Activated CD4-positive, alpha-beta T cell treated with anti-CD3 and anti-CD28 coated beads for 1 hour (primary cell): ENCODE measurements around the gene NANOS3.
"Not testable (repeated sequence)": the region's sequence is repeated elsewhere in the genome, so short reads cannot be mapped to it uniquely, and the experiment has no call there.

Source experiments
- DNase-seq: peaks from one replicate; pipeline ENCODE4 v3.0.0-alpha.2; 2020

NANOS3 gene

GRCh38 chr19:13887018-13887436 lies 10.1 kb downstream of the NANOS3 start:
- no peak for DNase-seq

DNA sequence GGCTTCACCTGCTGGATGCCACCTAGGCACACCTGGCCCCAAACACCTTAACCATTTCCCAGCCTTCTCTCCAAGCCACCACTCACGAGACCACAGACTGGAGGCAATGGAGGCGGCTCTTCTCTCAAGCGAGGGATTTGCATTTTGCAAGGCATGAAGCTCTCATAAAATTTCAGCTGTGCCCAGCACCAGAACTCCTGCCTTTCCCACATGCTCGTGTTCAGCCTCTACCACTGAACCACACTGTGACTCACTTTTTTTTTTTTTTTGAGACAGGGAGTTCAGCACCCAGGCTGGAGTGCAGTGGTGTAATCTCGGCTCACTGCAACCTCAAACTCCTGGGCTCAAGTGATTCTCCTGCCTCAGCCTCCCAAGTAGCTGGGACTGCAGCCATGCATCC lies 10.6 kb downstream of the NANOS3 start:
- no peak for DNase-seq

DNA sequence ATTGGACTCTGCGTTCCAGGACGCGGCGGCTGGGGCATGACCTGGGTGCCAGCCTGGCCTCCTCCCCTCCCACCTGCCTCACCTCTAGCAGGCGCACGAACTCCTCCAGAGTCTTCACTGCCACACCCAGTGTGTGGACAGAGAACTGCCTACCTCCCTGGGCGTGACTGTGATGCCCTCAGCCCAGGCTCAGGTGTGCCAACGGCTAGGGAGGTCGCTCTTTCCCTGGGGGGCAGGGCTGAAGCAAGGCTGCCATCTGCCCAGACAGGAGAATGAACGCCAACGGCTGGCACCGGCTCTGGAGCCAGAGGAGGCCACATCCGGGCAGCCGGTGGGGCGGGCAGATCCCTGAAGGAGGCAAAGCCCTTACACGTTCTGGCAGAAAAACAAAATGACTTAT lies 11.3 kb downstream of the NANOS3 start:
- DNase-seq: no peak

DNA sequence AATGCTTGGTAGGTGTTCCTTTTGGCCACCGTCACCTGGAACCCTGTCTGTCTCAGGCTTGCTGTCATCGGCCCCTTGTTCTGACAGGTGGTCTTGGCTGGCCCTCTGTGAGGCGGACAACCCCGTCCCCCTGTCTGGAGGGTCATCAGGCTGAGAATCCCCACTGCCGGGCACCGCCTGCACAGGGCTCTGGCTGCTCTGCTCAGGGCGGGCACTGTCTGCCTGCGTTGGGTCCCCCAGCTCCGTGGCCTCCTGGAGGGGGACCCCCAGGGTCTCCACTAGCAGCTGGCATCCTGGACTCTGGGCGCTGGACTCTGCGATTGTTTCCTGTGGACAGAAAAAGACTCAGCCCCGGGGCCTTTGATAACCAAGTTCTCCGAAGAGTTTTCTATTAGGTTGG lies 13.2 kb downstream of the NANOS3 start:
- DNase-seq: no peak

GRCh38 chr19:13892870-13893269 lies 15.9 kb downstream of the NANOS3 start:
- DNase-seq: no peak

- no peak for DNase-seq
Observed at GRCh38 chr19:13894552-13894951, 17.6 kb downstream of the NANOS3 start.

DNA sequence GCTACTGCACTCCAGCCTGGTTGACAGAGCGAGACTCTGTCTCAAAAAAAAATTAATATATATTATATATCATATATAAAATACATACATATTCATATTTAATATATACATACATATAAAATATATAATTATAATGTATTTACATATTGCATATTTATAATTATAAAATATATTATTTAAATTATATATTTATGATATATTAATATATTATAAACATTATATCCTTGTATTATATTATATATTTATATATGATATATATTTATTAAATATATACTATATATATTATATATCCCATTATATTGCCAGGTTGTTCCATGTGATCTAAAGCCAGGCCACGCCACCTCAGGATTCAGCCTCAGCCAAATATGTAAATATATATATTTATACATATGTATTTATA lies 19.3 kb downstream of the NANOS3 start:
- no peak for DNase-seq

DNA sequence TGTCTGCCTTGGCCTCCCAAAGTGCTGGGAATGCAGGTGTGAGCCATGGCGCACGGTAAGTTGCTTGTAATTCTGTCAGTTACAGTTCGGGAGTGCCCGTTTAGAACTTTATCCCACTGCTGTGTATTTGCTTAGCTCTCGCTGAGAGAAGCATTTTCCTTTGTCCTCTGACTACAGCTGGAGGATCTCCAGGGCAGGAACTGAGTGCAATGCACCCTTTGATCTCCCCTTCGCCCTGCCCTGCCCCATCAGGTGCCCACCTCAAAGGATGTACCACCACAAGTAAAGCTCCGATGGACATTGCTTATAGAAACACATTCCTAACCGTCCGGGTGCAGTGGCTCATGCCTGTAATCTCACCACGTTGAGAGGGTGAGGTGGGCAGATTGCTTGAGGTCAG lies 22.5 kb downstream of the NANOS3 start:
- no peak for DNase-seq

GRCh38 chr19:13899912-13900584 lies 23.1 kb downstream of the NANOS3 start:
- DNase-seq: no peak

DNA sequence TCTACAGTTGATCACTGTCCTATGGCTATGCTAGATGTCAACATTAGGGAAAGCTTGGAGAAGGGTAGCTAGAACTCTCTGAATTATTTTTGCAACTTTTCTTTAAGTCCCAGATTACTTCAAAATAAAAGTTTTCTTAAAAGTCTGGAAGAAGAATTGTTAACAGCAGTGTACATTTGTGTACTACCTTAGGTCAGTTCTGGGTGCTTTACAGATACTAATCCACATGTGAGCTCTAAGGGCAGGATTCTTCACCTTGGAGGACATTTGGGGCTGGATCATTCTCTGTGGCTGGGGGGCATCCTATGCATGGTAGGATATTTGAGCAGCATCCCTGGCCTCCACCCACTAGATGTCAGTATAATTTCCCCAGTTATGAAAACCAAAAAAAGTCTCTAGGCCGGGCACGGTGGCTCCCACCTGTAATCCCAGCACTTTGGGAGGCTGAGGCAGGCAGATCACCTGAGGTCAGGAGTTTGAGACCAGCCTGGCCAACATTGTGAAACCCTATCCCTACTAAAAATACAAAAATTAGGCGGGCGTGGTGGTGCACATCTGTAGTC lies 26.1 kb downstream of the NANOS3 start:
- DNase-seq: no peak

GRCh38 chr19:13905634-13906520 lies 28.9 kb downstream of the NANOS3 start, which contains the start of the genes BRME1 and CC2D1A:
BRME1 (minus strand) TSS chr19:13906117; CDS start chr19:13904892, 1,225 bp downstream.
CC2D1A (plus strand) TSS chr19:13906201; CDS start chr19:13906442, 241 bp downstream.
- DNase-seq: peak; percentile 92

GRCh38 chr19:13906521-13906904 lies 29.6 kb downstream of the NANOS3 start:
- DNase-seq: peak; percentile 21

DNA sequence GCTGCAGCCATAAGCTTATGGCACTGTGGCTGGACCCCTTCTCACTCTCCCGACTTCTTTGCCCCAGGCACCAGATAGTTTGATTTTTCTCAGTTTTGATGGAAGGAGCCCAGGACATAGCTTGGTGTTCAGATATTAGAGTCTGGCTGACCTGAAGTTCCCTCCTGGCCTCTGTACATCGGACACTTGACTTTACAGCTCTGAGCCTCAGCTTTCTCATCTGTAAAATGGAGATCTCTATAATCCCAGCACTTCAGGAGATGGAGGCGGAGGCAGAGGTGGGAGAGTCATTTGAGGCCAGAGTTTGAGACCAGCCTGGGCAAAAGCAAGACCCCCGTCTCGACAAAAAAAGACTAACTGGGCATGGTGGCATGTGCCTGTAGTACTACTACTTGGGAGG lies 30.0 kb downstream of the NANOS3 start:
- DNase-seq: no peak

DNA sequence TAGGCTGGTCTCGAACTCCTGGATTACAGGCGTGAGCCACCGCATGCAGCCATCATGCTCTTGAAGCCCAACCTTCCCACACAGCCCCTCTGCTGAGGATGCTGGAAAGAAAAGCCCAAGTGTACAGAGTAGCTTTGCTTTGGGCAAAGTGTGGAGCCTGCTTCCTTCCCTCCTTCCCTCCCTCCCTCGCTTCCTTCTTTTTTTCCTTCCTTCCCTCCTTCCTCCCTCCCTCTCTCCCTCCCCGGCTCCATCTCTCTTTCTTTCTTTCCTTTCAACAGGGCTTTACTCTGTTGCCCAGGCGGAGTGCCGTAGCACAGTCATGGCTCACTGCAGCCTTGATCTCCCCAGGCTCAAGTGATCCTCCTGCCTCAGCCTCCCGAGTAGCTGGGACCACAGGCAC lies 31.7 kb downstream of the NANOS3 start:
- DNase-seq: no peak

- no peak for DNase-seq
Observed at GRCh38 chr19:13909430-13909829, 32.5 kb downstream of the NANOS3 start.

- no peak for DNase-seq
Observed at GRCh38 chr19:13913352-13913751, 36.4 kb downstream of the NANOS3 start.

DNA sequence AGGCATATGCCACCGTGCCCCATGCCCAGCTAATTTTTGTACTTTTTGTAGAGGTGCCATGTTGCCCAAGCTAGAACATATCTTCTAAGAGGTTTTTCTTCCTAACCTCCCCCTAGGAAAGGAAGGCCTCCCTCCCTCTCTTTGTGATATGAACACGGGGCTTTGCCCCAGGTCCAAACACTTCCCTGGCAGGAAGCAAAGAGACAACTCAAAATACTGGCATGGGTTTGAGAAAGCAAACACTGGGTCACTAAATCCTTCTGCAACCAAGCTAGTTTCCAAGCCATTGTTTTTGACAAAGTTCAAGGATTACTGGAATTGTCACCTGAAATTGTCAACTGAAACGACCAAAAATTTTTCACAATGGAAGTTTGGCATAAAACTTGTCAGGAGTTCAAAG lies 37.8 kb downstream of the NANOS3 start:
- DNase-seq: no peak

- DNase-seq: no peak
Observed at GRCh38 chr19:13917888-13918406, 41.0 kb downstream of the NANOS3 start.

- DNase-seq: no peak
Observed at GRCh38 chr19:13918726-13919411, 41.9 kb downstream of the NANOS3 start.

- no peak for DNase-seq
Observed at GRCh38 chr19:13920524-13920923, 43.6 kb downstream of the NANOS3 start.

GRCh38 chr19:13920940-13921747 lies 44.2 kb downstream of the NANOS3 start:
- DNase-seq: no peak

DNA sequence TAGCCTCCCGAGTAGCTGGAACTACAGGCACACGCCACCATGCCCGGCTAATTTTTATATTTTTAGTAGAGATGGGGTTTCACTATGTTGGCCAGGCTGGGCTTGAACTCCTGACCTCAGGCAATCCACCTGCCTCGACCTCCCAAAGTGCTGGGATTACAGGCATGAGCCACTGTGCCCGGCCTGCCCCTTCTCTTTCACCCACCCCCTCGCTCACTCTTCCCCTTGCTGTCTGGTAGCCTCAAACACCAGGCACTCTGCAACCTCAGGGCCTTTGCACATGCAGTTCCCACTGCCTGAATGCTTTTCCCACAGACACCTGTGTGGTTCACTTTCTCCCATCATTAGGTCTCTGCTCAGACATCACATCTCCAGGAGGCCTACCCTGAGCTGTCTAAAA lies 45.2 kb downstream of the NANOS3 start:
- not testable (repeated sequence) for DNase-seq
